GM18499 (cell line): ENCODE measurements around the gene CCDC186.
A peak's percentile ranks its signal among the peaks of the same experiment; 100 is the strongest.
"Not testable (repeated sequence)": the region's sequence is repeated elsewhere in the genome, so short reads cannot be mapped to it uniquely, and the experiment has no call there.

Source experiments
- ATAC-seq: cut with Tn5 transposase; IDR thresholded peaks from one replicate; pipeline ENCODE4 v1.9.1; 2021; ENCODE audit warnings: moderate number of reproducible peaks; ENCODE audit not compliant: insufficient read depth, unreplicated experiment

The CCDC186 gene

GRCh38 chr10:114175667-114176066, 1.7 kb upstream of the CCDC186 start:
- ATAC-seq: no peak

- peak; percentile 8 for ATAC-seq
These were observed 739 bp upstream of the CCDC186 start for GRCh38 chr10:114174695-114175188.

- no peak for ATAC-seq
These were observed 441 bp downstream of the CCDC186 start for GRCh38 chr10:114173603-114173920.

GRCh38 chr10:114172776-114173602, 1.0 kb downstream of the CCDC186 start:
- no peak for ATAC-seq

GRCh38 chr10:114172216-114172615, 1.8 kb downstream of the CCDC186 start:
- ATAC-seq: no peak

GRCh38 chr10:114168450-114169009, 5.5 kb downstream of the CCDC186 start:
- ATAC-seq: no peak

GRCh38 chr10:114167985-114168384, 6.0 kb downstream of the CCDC186 start:
- ATAC-seq: no peak

- no peak for ATAC-seq
These were observed 7.5 kb downstream of the CCDC186 start for GRCh38 chr10:114166494-114166893.

- no peak for ATAC-seq
These were observed 8.0 kb downstream of the CCDC186 start for GRCh38 chr10:114166043-114166442.

- no peak for ATAC-seq
These were observed 10.9 kb downstream of the CCDC186 start for GRCh38 chr10:114163062-114163461.

- ATAC-seq: no peak
These were observed 16.1 kb downstream of the CCDC186 start for GRCh38 chr10:114157912-114158311.

- ATAC-seq: no peak
These were observed 22.1 kb downstream of the CCDC186 start for GRCh38 chr10:114151892-114152291.

GRCh38 chr10:114151486-114151885, 22.5 kb downstream of the CCDC186 start:
- ATAC-seq: no peak

GRCh38 chr10:114149476-114149875, 24.5 kb downstream of the CCDC186 start:
- not testable (repeated sequence) for ATAC-seq

- ATAC-seq: no peak
These were observed 30.8 kb downstream of the CCDC186 start for GRCh38 chr10:114143160-114143559.

GRCh38 chr10:114142018-114142417, 32.0 kb downstream of the CCDC186 start:
- ATAC-seq: no peak

GRCh38 chr10:114140827-114141226, 33.2 kb downstream of the CCDC186 start:
- ATAC-seq: not testable (repeated sequence)

- ATAC-seq: no peak
These were observed 34.0 kb downstream of the CCDC186 start for GRCh38 chr10:114140036-114140435.

- ATAC-seq: no peak
These were observed 35.4 kb downstream of the CCDC186 start for GRCh38 chr10:114138581-114138980.

- no peak for ATAC-seq
These were observed 38.5 kb downstream of the CCDC186 start for GRCh38 chr10:114135476-114135875.

- peak; percentile 52 for ATAC-seq
These were observed 42.9 kb downstream of the CCDC186 start for GRCh38 chr10:114131094-114131493.

- ATAC-seq: no peak
These were observed 53.0 kb downstream of the CCDC186 start for GRCh38 chr10:114121031-114121430.
